Retinal pigment epithelial cell (primary cell): ENCODE measurements around the gene UBXN2A.
"Not testable (repeated sequence)": the region's sequence is repeated elsewhere in the genome, so short reads cannot be mapped to it uniquely, and the experiment has no call there.

Source experiments
- DNase-seq: peaks from one replicate; pipeline ENCODE4 v3.0.0-alpha.2; 2010; ENCODE audit warnings: low read depth
- H3K4me3 ChIP-seq: 2 replicates; pipeline ENCODE4 v1.5.1; 2011; ENCODE audit warnings: mild to moderate bottlenecking, low read length, control low read depth, moderate library complexity
- TF ChIP-seq, protein P1 (sequence below): conservative IDR thresholded peaks from 2 replicates; pipeline ENCODE4 v1.5.1; 2011; ENCODE audit warnings: low read depth, low read length, control low read depth, inconsistent platforms

The UBXN2A gene

DNA sequence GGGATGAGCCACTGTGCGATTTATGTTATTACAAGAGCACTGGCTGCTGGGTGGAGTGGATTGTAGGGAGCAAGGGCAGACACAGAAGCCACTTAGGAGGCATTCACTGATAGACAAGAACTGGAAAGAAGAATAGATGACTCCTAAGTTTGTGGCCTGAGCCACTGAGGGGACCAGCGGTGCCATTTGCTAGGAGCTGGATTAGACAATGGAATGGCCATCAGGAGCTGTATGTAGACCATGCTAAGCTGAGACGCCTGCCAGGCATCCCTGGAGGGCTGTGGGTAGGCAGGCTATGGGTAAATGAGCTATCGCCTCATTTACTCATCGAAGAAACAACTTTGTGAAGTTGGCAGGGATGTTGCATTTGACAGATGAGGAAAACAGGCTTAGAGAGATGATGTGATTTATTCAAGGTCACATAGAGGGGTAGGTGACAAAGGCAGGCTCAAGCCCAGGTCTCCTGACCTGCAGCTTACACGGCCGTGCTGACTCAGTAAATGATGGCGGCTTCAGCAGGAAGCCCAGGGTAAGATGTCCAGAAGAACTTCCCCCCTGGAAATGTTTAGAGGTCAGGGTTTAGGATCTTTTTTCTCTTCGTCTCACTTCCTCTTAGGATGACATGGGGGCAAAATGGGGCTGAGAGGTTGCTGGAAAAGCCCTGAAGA, 72.4 kb downstream of the UBXN2A start:
- TF ChIP-seq, protein P1, sequence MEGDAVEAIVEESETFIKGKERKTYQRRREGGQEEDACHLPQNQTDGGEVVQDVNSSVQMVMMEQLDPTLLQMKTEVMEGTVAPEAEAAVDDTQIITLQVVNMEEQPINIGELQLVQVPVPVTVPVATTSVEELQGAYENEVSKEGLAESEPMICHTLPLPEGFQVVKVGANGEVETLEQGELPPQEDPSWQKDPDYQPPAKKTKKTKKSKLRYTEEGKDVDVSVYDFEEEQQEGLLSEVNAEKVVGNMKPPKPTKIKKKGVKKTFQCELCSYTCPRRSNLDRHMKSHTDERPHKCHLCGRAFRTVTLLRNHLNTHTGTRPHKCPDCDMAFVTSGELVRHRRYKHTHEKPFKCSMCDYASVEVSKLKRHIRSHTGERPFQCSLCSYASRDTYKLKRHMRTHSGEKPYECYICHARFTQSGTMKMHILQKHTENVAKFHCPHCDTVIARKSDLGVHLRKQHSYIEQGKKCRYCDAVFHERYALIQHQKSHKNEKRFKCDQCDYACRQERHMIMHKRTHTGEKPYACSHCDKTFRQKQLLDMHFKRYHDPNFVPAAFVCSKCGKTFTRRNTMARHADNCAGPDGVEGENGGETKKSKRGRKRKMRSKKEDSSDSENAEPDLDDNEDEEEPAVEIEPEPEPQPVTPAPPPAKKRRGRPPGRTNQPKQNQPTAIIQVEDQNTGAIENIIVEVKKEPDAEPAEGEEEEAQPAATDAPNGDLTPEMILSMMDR, result no peak
- DNase-seq, result no peak
- no peak overlapping the region for H3K4me3 ChIP-seq

DNA sequence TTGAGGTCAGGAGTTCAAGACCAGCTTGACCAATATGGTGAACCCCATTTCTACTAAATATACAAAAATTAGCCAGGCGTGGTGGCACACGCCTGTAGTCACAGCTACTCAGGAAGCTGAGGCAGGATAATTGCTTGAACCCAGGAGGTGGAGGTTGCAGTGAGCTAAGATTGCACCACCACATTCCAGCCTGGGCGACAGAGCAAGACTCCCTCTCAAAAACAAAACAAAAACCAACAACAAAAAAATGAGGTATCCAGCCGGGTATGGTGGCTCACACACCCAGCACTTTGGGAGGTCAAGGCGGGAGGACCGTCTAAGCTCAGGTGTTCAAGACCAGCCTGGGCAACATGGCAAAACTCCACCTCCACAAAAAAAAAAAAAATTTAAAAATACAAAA, 74.6 kb downstream of the UBXN2A start:
- not testable (repeated sequence) for DNase-seq, H3K4me3 ChIP-seq

DNA sequence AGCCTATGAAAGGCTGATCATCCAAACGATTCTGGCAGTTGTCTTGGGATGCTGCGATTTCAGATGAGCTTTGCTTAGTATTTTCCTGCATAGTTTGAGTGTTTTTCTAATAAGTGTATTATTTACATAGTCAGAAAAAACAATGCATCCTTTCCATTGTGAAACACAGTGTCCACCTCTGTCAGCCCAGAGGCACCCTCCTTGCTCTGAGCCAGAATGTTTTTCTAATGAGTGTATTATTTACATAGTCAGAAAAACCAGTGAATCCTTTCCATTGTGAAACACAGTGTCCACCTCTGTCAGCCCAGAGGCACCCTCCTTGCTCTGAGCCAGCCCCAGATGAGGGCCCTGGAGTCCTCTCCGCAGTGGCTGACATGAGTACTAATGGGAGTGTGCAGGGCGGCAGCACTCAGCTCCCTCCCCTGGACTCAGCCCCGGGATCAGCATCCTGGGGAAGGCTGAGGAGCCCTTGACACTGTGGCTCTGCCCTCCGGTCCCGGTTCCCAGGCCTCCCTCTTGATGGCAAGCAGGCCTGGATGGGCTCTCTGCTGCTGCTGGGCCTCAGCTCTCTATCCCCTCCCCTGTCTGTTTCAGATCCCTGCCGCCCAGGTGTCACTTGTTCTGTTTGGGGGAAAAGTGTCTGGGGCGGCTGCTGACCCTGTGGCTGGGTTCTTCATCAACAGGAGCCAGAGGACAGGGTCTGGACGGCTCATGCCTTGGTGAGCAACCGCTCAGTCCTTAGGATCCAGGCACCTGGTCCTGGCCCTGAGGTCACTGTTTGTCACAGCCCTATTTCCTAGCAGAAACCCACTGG, 75.5 kb downstream of the UBXN2A start:
- no peak overlapping the region for H3K4me3 ChIP-seq
- TF ChIP-seq, protein P1, result no peak
- DNase-seq, result no peak

DNA sequence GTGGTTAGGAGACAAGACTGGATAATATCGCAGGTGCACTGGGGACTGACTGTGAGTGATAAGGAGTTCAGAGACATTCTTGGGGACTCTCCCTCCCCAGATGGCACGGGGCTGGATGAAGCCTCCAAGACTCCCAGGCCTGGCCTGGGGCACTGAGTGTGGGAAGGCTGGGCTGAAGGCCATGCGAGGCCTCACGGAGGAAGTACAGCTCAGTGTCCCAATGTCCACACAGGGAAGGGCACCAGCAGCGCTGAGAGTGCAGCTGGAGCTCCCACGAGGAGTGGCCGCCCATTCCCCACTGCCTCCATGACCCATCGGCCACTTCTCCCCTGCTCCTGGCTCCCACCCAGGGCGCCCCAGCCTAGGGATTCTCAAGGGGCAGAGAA, 76.1 kb downstream of the UBXN2A start:
- DNase-seq, result no peak
- H3K4me3 ChIP-seq, result no peak overlapping the region
- TF ChIP-seq, protein P1, result no peak

DNA sequence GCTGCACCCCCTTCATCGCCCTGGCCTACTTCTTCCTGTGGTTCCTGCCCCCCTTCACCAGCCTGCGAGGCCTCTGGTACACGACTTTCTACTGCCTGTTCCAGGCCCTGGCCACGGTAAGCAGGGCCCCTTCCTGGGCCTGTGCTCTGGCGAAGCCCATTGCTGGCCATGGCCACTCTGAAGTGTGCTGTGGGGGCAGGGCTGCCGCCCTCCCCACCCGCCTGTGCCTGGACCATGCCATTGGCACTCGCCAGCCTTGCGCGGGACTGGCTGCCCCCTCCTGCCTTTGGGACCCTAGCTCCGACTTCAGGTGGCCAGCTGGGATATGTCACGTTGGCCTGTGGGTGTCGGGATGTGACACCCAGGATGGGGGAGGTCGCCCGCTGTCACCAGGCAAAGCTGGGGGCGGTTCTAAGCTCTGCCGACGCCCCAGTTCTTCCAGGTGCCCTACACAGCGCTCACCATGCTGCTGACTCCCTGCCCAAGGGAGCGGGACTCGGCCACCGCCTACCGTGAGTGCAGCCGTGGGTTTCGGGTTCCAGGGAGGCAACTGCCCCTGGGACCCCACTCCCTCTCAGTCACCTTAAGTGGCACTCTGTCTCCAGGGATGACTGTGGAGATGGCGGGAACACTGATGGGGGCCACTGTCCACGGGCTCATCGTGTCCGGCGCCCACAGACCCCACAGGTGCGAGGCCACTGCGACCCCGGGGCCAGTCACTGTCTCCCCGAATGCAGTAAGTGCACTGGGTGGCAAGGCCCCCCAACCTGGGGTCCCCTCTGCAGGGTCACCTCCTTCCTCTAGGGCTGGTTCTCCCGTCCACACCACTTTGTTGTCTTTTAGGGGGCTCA, 76.8 kb downstream of the UBXN2A start:
- no peak for DNase-seq
- no peak overlapping the region for H3K4me3 ChIP-seq
- TF ChIP-seq, protein P1, result no peak

DNA sequence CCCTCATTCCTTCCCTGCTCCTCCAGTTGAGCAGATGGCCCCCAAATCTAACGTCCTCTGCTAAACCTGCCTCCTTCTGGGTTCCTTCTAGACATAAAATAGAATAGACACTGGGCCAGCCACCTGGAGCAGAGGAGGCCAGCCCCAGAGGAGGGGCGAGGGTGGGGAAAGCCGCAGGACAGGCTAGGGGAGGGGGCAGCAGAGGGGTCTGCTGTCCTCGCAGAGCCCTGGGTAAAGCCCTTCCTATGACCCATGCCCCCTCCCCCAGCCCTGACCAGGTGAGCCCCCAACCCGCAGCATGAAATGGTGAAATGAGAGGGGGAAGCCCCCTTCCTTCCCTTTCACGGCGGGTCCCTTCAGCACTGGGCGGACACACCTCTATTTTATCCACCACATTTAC, 77.4 kb downstream of the UBXN2A start:
- DNase-seq, result no peak
- H3K4me3 ChIP-seq, result no peak overlapping the region
- TF ChIP-seq, protein P1, result no peak

DNA sequence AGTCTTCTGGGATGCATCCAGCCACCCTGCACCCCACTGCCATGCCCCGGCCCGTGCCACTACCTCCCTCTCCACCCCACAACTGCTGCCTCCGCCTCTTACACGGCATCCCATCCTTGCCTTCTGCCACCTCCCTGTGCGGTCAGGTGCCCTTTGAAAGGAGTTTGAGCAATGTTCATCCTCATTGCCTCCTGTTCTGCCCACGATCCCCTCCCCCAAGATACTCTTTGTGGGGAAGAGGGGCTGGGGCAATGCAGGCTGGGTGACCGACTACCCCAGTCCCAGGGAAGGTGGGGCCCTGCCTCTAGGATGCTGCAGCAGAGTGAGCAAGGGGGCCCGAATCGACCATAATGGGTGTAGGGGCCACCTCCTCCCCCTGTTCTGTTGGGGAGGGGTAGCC, 78.0 kb downstream of the UBXN2A start:
- H3K4me3 ChIP-seq, result no peak overlapping the region
- DNase-seq, result no peak
- TF ChIP-seq, protein P1, result no peak
